CD14-positive monocyte (primary cell): ENCODE results near the gene GRIK2. TPM values are rescaled to one million over a fixed set of nuclear protein-coding genes. Genes with fewer than 3 reads are reported as not detected.

Experiments used
- DNase-seq, 3 donors: peaks; one replicate each; pipeline ENCODE4 v3.0.0-alpha.2; 2011 to 2022
- H2AFZ ChIP-seq: 2 replicates; pipeline ENCODE4 v1.6.0; 2012; ENCODE audit warnings: mild to moderate bottlenecking, low read depth, low read length, inconsistent platforms; ENCODE audit not compliant: insufficient read depth, poor library complexity, severe bottlenecking
- H3K27ac ChIP-seq, 2 donors: 1 replicate in 1 of 2; 2 replicates in 1 of 2; pipeline ENCODE4 v1.5.1; 2012 to 2013; ENCODE audit warnings: low read length in 2 of 2, control low read depth in 1 of 2, inconsistent platforms in 1 of 2, low read depth in 1 of 2, mild to moderate bottlenecking in 1 of 2
- H3K27me3 ChIP-seq, 2 donors: one replicate each; pipeline versions ENCODE4 v1.6.0 to v1.6.1; 2011 to 2013; ENCODE audit warnings: low read length in 2 of 2; ENCODE audit not compliant: control insufficient read depth in 2 of 2, insufficient read depth in 2 of 2
- H3K36me3 ChIP-seq, 2 donors: replicated peaks in 1 of 2; 1 replicate in 1 of 2; 2 replicates in 1 of 2; pipeline versions ENCODE4 v1.5.1 to v1.6.1; 2012 to 2013; ENCODE audit warnings: low read length in 2 of 2, control low read depth in 1 of 2, inconsistent platforms in 1 of 2, mild to moderate bottlenecking in 1 of 2; ENCODE audit not compliant: insufficient read depth in 2 of 2, control insufficient read depth in 1 of 2
- H3K4me1 ChIP-seq, 2 donors: 1 replicate in 1 of 2; 2 replicates in 1 of 2; pipeline versions ENCODE4 v1.5.1 to v1.6.1; 2012 to 2013; ENCODE audit warnings: low read length in 2 of 2, control low read depth in 1 of 2, inconsistent platforms in 1 of 2, mild to moderate bottlenecking in 1 of 2, moderate library complexity in 1 of 2; ENCODE audit not compliant: insufficient read depth in 2 of 2, control insufficient read depth in 1 of 2
- H3K4me2 ChIP-seq: replicated peaks from 2 replicates; pipeline ENCODE3; 2012; ENCODE audit warnings: low read length, moderate library complexity, mild to moderate bottlenecking; ENCODE audit not compliant: poor library complexity, severe bottlenecking; ENCODE audit errors: extremely low read depth
- H3K4me3 ChIP-seq, 3 experiments: fragments of 200-600 bp in 1 of 3; sonication (generic) in 1 of 3; replicated peaks in 1 of 3; 1 replicate in 2 of 3; 2 replicates in 1 of 3; pipeline ENCODE4 v1.5.1; 2011 to 2013; ENCODE audit warnings: low read length in 3 of 3, mild to moderate bottlenecking in 3 of 3, control low read depth in 2 of 3, low read depth in 2 of 3, inconsistent platforms in 1 of 3, moderate library complexity in 1 of 3
- H3K79me2 ChIP-seq: 2 replicates; pipeline ENCODE4 v1.6.0; 2012; ENCODE audit warnings: mild to moderate bottlenecking, control low read depth, inconsistent platforms, low read length, moderate library complexity; ENCODE audit not compliant: insufficient read depth
- H3K9ac ChIP-seq: 2 replicates; pipeline ENCODE4 v1.6.0; 2017; ENCODE audit warnings: low read length, mild to moderate bottlenecking; ENCODE audit not compliant: insufficient read depth, poor library complexity, severe bottlenecking
- H3K9me3 ChIP-seq, 2 donors: replicated peaks in 1 of 2; 1 replicate in 1 of 2; 2 replicates in 1 of 2; pipeline versions ENCODE4 v1.5.1 to v1.6.1; 2012 to 2013; ENCODE audit warnings: low read length in 2 of 2, control low read depth in 1 of 2; ENCODE audit not compliant: control insufficient read depth in 1 of 2, insufficient read depth in 1 of 2
- H4K20me1 ChIP-seq: 2 replicates; pipeline ENCODE4 v1.6.0; 2012; ENCODE audit warnings: mild to moderate bottlenecking, low read length, control low read depth, moderate library complexity; ENCODE audit not compliant: insufficient read depth
- H3K27ac Mint-ChIP-seq, 7 donors: one replicate each; pipeline ENCODE4 v1.8.0; 2020; ENCODE audit warnings: mild to moderate bottlenecking in 7 of 7, mixed read lengths in 7 of 7, moderate library complexity in 6 of 7, inconsistent platforms in 2 of 7
- H3K27me3 Mint-ChIP-seq, 3 donors: one replicate each; pipeline ENCODE4 v1.8.0; 2021 to 2022; ENCODE audit warnings: low read depth in 3 of 3, mild to moderate bottlenecking in 3 of 3, mixed read lengths in 3 of 3, moderate library complexity in 3 of 3, inconsistent platforms in 1 of 3
- H3K36me3 Mint-ChIP-seq, 2 donors: one replicate each; pipeline ENCODE4 v1.8.0; 2020; ENCODE audit warnings: mixed read lengths in 2 of 2, inconsistent platforms in 1 of 2, mild to moderate bottlenecking in 1 of 2
- H3K4me1 Mint-ChIP-seq: one replicate; pipeline ENCODE4 v1.8.0; 2020; ENCODE audit warnings: mild to moderate bottlenecking, mixed read lengths
- H3K4me3 Mint-ChIP-seq, 2 donors: one replicate each; pipeline ENCODE4 v1.8.0; 2020; ENCODE audit warnings: mild to moderate bottlenecking in 2 of 2, mixed read lengths in 2 of 2, moderate library complexity in 1 of 2
- H3K9me3 Mint-ChIP-seq, 7 donors: one replicate each; pipeline ENCODE4 v1.8.0; 2020 to 2022; ENCODE audit warnings: mixed read lengths in 7 of 7, mild to moderate bottlenecking in 6 of 7, moderate library complexity in 6 of 7, inconsistent platforms in 2 of 7
- CTCF ChIP-seq: fragments of 200-600 bp; IDR thresholded peaks from one replicate; pipeline ENCODE4 v1.8.0; 2022; ENCODE audit warnings: antibody characterized with exemption, mild to moderate bottlenecking
- WGBS: methylation state at CpG from one replicate; pipeline ENCODE4 v1.1.5; 2013; ENCODE audit warnings: missing lambda C conversion rate; ENCODE audit not compliant: insufficient coverage; 5-methylcytosine and 5-hydroxymethylcytosine counted together
- intact Hi-C, 2 donors: fragments of 100-400 bp; cut with micrococcal nuclease; formaldehyde crosslinking; loops; one replicate each; pipeline versions ENCODE4 v1.15.0 to v1.15.1; 2023
- polyA plus RNA-seq, 3 donors: library from polyadenylated mRNA; depleted of rRNA in 1 of 3; unstranded in 2 of 3; stranded (reverse) in 1 of 3; fragments of 300-500 nt in 2 of 3; fragments of >200 nt in 1 of 3; fragmentation: Illumina TruSeq in 2 of 3; gene quantifications; 1 replicate in 2 of 3; 2 replicates in 1 of 3; pipeline ENCODE4 v1.2.3, GENCODE V29; 2012 to 2021

GRIK2 gene
- polyA plus RNA-seq, 3 donors, result not detected

- Histone ChIP-seq H3K36me3 (no peaks in the 10 kb centered on the region), H3K27ac (no peak overlapping the region), H3K79me2 (no peaks in the 10 kb centered on the region), H3K4me3 (no peak overlapping the region), H3K27me3 (no peaks in the 10 kb centered on the region), H3K9me3 (no peaks in the 10 kb centered on the region), H4K20me1 (no peaks in the 10 kb centered on the region), H3K9ac (no peak overlapping the region), H3K4me2 (no peak overlapping the region), H2AFZ (no peak overlapping the region), H3K4me1 (no peaks in the 10 kb centered on the region)
- H3K27me3 Mint-ChIP-seq, result peaks cover 0 to 3% (median 0%) of the 10 kb centered on the region in 3 donors
- WGBS, result no CpG with 5 or more reads among the region's 2 CpGs
- no peak for DNase-seq
- intact Hi-C loops, result no loop called here
- TF ChIP-seq CTCF, result no peak
- H3K27ac Mint-ChIP-seq, result no peak overlapping the region
- no peaks in the 10 kb centered on the region for H3K36me3 Mint-ChIP-seq
- H3K9me3 Mint-ChIP-seq, result peaks cover 0 to 7% (median 0%) of the 10 kb centered on the region in 7 donors
- no peak overlapping the region for H3K4me3 Mint-ChIP-seq
- no peaks in the 10 kb centered on the region for H3K4me1 Mint-ChIP-seq
Measured at GRCh38 chr6:101689695-101690094, 296.2 kb downstream of the GRIK2 start.

GRCh38 chr6:101700655-101701054 is 307.1 kb downstream of the GRIK2 start:
- WGBS, result 49% methylated on average over 3 of the region's 3 CpGs
- Histone ChIP-seq H3K9me3 (no peaks in the 10 kb centered on the region), H3K27me3 (no peaks in the 10 kb centered on the region)

More at GRCh38 chr6:101700655-101701054, 307.1 kb downstream of the GRIK2 start:
- H3K4me1 ChIP-seq, result no peaks in the 10 kb centered on the region
- H3K27ac ChIP-seq, result no peak overlapping the region
- Mint-ChIP-seq H3K27ac (no peak overlapping the region), H3K36me3 (no peaks in the 10 kb centered on the region), H3K27me3 (peaks cover 0 to 1% (median 0%) of the 10 kb centered on the region in 3 donors), H3K9me3 (peaks cover 0 to 2% (median 0%) of the 10 kb centered on the region in 7 donors), H3K4me3 (no peak overlapping the region), H3K4me1 (no peaks in the 10 kb centered on the region)
- no peaks in the 10 kb centered on the region for H3K79me2 ChIP-seq
- H2AFZ ChIP-seq, result no peak overlapping the region
- H3K36me3 ChIP-seq, result no peaks in the 10 kb centered on the region
- H3K4me3 ChIP-seq, result no peak overlapping the region
- no peak for TF ChIP-seq CTCF
- DNase-seq, result no peak
- H3K9ac ChIP-seq, result no peak overlapping the region
- no peaks in the 10 kb centered on the region for H4K20me1 ChIP-seq
- intact Hi-C loops, result no loop called here
- no peak overlapping the region for H3K4me2 ChIP-seq
